NCI-H510A treated with DMSO at 0.1 percent for 48 hours (cell line): ENCODE results near the gene PIGU.
"Not testable (repeated sequence)": the region's sequence is repeated elsewhere in the genome, so short reads cannot be mapped to it uniquely, and the experiment has no call there.

Experiments
- DNase-seq: peaks from one replicate; lab custom pipeline; 2025; lab: John Stamatoyannopoulos, UW

Gene PIGU

DNA sequence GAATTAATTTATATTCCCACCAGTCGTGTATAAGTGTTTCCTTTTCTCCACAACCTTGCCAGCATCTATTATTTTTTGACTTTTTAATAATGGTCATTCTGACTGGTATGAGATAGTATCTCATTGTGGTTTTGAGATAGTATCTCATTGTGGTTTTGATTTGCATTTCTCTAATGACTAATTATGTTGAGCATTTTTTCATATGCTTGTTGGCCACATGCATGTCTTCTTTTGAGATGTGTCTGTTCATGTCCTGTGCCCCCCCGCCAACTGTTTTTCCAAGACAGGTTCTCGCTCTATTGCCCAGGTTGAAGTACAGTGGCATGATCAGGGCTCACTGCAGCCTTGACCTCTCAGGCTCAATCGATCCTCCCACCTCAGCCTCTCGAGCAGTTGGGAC is 15.1 kb downstream of the PIGU start:
- DNase-seq = not testable (repeated sequence)

DNA sequence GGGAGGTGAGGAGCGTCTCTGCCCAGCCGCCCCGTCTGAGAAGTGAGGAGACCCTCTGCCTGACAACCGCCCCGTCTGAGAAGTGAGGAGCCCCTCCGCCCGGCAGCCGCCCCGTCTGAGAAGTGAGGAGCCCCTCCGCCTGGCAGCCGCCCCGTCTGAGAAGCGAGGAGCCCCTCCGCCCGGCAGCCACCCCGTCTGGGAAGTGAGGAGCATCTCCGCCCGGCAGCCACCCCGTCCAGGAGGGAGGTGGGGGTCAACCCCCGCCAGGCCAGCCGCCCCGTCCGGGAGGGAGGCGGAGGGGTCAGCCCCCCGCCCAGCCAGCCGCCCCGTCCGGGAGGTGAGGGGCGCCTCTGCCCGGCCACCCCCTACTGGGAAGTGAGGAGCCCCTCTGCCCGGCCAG is 18.2 kb downstream of the PIGU start:
- not testable (repeated sequence) for DNase-seq

DNA sequence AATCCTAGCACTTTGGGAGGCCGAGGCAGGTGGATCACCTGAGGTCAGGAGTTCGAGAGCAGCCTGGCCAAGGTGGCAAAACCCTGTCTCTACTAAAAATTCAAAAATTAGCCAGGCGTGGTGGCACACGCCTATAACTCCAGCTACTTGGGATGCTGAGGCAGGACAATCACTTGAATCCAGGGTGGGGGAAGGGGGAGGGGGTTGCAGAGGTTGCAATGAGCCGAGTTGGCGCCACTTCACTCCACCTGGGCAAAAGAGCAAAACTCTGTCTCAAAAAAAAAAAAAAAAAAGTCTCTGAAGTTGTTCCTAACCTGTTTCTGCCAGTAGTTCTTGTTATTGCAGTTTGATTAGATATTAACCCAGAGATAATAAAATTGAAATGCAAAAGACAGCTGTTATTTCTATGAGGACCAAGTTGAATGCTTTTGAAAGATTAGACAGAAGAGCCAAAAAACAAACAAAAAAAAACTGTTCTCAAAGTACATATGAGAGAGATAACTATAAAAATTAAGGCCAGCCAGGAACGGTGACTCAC is 22.6 kb downstream of the PIGU start:
- no peak for DNase-seq

DNA sequence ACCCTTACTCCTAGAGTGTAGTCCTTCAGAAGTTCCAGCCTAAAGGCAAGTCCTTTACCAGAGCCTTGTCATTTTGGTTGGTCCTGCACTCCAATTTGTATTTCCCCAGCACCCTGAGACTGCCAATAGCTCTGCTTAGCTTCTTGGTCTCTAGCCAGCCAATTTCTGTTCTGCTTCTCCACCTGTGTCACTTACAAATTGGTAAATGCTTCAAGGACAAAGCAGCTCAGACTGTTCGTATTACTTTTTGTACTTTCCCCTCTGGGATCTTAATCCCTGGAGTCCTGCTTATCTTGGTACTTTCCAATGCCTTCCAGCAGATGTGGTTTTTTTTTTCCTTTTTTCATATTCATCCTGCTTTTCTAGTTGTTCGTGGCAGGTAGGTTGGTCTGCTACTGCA is 25.7 kb downstream of the PIGU start:
- DNase-seq = no peak

DNA sequence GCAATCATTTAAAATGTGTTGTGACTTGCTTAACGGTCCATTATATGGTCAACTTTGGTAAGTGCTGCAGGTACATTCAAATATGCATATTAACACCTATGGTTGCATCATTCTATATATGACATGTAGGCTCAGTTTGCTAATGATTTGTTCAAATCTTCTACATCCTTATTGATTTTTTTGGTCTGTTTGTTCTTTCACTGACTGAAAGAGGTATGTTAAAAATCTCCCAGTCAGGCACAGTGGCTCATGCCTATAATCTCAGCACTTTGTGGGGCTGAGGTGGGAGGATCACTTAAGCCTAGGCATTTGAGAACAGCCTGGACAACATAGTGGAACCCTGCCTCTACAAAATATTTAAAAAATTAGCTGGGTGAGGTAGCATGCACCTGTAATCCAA is 29.2 kb downstream of the PIGU start:
- no peak for DNase-seq

DNA sequence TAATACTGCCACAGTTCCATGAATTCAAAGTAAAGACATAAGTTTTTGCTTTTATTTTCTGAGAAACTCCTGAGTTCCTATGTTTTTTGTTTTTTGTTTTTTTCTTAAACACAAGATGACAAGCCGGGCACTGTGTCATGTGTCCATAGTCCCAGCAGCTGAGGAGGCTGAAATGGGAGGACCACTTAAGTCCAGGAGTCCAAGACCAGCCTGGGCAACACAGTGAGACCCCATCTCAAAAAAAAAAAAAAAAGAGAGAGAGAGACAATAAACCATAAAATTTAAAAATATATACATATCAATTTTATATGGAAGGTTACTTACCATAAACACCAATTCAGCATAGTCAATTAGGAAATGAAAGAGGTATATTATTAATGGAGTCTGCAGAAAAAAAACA is 31.9 kb downstream of the PIGU start:
- no peak for DNase-seq

DNA sequence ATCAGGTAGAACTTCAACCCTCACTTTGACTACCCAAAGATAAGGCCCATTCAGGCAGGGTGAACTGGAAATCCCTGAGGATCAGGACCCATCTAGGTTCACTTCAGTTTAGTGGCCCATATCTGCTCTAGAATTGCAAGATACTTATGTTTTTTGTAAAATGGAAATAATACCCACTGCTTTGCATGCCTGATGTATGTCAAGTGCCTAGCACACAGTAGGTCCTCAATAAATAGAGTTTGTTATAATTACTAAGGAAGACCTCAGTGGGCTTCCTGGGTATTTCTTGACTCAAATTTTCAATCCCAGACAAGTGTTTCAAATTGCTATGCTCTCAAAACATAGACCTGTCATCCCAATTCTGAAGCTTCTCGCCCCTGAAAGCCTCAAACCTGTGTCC is 32.5 kb downstream of the PIGU start:
- no peak for DNase-seq

DNA sequence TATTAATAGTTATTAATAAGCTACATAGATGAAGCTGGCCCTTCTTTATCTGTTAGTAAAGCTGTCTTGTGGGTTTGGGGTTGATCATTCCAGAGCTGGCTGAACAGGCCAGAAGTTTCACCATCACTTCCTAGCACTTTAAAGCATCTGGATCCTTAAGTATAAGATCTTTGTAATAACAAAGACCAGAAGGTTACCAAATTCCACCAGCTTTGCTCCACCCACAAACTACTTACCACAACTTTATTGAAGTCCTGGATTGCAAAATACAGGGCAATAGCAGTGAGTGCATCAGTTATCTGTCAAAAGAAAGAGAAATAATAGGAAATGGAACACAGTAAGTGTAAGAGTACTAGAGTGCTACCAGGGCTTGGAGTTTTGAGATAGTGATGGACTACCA is 33.0 kb downstream of the PIGU start:
- DNase-seq = no peak

DNA sequence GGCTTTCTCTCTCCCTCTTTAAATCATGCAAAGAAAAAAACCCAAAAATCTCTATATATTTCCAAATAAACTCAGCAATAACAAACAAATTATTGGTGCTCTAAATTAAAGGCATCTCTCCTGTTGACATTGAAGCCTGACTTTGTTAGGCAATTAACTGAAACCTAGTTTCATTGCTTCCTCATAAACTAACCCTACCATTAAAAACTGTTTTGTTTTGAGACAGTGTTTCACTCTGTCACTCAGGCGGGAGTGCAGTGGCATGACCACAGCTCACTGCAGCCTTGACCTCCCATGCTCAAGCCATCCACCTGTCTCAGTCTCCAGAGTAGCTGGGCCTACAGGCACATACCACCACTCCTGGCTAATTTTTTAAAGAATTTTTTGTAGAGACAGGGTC is 34.9 kb downstream of the PIGU start:
- DNase-seq = no peak

DNA sequence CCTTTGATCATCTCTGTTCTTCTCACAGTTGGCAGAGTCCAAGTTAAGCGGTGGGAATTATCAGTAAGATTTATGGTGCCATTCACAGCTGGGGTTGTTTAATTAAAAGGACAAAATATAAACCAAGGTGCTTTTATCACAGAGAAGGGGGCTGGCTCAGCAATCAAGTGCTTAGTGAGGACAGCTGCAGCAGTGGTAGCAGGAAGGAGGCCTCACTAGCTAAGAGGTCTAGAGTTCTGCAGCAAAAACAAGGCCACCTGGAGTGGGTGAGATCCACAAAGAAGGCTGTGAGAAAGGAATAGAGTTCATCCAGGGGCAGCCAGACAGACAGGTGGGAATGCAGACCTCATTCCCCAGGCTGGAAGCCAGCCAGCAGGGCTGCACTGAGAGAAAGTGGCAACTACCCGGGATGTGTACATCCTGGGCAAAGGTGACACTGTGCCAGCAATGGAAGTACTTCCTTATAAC is 37.1 kb downstream of the PIGU start:
- peak; percentile 98 for DNase-seq

DNA sequence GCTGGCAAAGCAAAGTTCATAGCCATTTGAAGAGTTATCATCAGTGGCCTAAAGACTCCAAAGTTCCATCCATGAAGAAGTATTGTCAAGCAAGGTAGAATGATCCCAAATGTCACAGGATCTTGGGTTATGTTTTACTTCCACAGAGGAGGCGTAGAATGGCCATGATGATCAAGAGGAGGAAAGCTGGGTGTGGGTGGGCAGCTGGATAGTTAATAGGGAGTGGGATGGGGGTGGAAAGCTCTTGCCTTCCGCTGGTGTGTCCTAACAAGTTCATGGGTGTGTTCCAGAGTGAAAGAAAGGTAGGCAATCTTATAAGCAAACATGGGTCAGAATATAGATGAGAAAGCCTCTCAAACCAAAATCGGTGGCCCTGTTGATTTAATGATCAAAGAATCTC is 38.4 kb downstream of the PIGU start:
- DNase-seq = no peak

DNA sequence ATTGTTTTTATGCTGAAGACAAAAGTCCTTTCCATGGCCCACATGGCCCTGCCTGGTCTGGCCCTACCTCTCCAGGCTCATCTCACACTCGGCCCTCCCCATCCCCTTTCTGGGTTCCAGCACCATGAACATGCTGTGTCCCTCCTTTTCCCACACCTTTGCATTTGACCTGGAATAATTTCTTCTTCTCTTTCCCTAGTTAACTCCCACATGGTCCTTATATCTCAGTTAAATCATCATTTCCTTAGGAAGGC is 38.9 kb downstream of the PIGU start:
- no peak for DNase-seq

DNA sequence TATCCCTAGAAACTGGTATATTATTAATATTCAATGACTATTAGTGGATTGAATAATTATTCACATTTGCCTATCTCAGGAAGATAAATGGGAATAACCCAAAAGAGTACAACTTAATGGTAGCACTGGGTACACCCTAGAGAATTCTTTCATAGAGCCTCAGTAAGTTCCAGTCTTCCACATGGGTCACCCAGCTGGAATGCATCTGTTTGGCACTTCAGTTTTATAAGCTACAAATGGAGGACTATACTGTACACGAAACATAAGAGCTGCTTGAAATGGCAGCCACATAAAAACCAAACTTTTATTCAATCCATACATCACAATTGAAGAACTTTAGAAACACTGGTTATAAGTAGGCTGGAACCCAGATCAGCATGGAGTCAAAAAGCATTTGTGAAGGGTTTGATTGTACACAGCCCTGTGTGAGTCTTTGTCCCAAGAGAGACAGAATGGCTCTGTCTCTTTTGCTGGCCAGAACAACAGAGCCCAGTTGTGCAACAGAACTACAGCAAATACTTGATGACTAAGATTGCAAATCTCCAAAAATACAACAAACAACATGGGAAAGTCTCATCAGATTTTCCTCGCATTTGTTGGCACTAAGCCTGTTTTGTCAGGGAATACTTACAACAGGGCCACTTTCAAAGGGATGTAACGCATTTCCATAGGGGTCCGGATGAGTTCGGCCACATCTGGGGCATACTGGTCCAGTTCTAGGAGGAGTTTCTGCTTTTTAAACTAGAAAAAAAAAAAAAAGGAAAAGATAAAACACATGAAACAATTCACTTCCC is 39.5 kb downstream of the PIGU start:
- DNase-seq = no peak

DNA sequence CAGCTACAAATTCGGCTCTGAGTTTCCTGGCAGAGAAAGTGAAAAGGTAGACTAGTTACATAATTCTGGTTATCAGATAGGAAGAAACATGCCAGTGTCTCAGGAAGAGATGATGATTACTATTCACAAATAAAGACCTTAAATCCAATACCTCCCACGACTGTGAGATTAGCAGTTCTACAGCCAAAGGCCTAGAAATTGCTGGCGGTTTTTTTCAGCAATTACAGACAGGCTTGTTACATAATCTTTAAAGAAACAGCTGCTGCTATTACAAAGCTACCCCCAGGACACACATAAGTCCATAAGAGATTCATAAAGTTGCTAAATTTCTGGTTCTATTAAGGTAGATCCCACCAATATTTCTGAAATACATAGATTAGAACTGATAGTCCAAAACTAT is 40.2 kb downstream of the PIGU start:
- no peak for DNase-seq

DNA sequence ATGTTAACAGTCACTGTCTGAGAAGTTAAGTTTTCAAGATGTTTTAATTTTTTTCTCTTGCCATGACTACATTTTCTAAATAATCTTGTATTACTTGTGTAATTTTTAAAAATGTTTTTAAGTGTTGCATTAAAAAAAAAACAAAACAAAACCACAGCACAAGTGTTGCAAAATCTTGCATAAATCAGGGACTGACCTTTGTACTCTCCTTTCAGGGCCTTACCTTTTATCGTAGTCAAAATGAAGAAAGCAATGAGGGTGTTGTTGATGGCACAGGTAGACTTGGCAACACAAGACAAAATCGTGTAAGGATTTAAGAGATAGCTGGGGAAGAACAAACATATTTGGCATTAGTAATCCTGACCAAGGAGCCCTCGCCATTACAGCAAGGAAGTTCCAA is 42.5 kb downstream of the PIGU start:
- DNase-seq = no peak

DNA sequence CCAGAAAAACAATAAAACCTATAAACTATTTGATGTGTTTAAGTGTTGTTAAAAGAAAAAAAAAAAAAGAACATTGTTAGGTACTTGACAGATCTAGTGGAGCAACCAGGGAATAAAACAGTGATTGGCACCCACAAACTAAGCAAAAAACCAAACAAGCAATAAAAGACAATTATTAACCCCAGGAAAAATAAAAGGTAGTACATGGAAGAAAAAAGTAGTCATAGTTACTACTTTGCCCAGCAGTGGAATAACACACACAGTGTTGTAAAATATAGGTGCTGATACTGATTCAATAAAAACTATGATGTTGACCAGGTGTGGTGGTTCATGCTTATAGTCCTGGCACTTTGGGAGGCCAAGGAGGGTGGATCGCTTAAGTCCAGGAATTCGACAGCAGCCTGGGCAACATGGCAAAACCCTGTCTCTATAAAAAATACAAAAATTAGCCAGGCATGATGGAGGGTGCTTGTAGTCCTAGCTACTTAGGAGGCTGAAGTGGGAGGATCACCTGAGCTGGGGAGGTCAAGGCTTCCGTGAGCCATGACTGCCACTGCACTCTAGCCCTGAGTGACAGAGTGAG is 43.9 kb downstream of the PIGU start:
- no peak for DNase-seq

DNA sequence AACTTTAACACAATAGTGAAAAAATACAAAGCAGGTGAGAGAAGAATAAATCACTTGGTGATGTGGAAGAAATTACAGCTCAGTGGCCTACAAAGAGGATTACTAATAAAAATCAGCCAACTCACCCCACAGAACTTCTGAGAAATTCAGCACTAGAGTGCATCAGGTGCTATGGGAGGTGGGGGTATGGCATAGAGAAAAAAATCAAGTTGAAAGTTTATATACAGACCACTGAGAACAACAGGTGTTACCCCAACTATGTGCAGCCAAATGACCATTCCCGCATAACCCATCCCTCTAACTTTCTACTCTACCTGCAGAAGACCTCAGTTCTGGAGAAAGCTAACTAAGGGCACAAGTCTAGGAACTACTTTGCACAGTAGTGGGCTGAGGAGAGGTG is 47.0 kb downstream of the PIGU start:
- no peak for DNase-seq

DNA sequence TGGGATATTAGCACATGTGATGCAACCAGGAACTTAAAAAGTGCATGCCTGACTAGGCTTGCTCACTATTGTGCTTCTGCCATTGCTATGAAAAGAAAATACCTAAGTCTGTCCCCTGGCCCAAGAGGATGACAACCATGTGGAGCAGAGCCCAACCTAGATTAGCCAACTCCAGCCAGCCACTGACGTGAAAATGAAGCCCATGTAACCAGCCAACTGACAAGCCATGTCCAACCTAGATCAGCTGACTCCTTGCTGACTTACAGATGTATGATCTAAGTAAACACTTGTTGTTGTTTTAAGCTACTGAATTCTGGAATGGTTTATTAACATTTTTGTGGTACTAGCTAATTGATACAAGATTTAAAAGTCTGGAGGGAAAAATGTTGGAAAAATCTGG is 47.5 kb downstream of the PIGU start:
- no peak for DNase-seq

DNA sequence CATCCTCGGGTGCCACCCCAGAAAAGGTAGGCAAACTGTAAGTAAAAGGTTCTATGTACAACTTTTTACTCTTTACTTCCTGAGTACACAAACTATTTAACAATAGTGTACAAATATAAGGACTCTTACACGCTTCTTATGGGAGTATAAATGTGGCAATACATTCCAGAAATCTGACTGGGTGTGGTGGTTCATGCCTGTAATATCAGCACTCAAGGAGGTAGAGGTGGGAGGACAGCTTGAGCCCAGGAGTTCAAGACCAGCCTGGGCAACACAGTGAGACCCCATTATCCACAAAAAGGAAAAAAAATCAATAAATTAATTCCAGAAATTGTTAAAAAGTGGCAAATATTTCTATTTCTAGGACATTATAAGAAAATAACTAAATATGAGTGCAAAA is 48.9 kb downstream of the PIGU start:
- no peak for DNase-seq

DNA sequence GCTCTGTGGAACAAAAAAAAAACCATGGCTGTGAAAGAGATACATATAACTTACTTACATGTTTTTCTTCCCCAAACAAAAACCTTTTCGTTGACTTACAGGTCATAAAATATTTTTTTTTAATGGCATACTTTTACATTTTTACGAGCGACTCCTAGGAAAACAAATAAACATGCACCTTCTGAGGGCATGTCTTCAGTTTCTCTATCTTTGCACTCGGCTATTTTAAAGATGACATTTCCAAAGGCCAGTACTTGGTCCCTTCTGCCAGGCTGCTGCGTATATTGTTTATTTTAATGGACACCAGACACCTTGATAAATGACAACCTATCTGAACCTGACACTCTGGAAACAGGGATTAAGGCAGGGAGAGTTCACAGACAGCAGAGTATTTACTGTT is 49.4 kb downstream of the PIGU start:
- DNase-seq = peak; percentile 51

DNA sequence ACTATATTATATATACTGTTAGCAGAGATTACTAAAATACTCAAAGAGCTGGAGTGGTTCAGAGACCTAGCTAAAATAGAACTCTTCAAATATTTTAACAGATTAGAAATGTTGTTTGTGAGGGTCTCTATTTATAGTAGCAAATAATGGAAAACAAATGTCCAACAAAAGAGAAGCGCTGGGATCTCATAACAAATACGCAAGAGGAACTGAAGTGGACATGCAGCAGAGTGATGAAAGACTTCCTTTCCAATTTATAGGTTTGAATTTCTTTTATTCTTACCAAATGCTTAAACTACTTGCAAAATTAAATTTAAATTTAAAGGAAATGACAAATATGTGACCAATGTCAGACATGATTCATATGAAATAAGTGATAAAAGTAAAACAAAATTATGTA is 49.9 kb downstream of the PIGU start:
- DNase-seq = peak; percentile 46

DNA sequence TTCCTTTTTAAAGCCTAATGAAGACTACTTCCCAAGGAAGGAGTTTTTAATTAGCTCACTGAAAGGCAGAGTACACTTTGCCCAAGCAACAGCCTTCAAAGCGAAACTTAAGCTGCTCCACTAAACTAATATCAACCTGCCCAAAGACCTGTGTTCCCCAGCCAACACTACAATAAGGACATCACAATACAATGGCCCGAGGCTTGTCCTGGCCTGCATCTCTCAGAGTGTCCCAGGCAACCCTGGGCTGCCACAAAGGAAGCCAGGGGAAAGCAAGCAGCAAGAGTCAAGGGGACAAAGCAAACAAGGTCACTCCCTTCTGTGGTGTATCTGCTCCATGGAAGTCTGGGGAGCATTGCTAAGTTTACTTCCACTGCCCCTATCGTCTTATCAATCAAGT is 52.3 kb downstream of the PIGU start:
- peak; percentile 39 for DNase-seq

DNA sequence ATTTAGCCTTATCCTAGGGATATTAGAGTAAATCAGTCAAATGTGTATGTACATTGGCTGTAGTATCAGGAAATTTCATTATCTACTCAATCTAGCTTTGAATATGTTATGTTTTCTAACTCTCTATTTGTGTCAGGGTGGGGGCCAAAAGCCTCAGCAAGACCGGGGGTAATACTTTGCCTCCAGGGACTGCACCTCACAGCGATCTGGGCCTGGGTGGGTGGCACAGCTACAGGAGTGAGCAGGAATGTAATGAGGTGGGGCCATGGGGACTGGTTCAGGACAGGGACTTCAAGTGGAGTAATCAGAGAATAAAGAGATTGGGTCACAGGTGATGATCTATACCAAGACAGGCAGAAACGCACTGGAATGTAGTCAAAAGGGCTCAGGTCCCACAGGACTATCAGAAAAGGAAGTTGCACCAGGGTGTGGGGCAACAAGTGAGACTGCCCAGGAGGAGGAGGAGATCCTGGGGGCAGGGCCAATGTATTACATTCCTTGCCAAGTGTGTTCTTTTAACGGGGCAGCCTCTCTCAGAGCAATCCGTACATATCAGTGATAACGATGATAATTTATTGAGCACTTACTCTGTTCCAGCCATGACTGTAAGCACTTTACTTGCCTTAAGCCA is 54.0 kb downstream of the PIGU start:
- no peak for DNase-seq
